A549 (cell line): ENCODE data around the gene DYRK2. TPM values are rescaled to one million over a fixed set of nuclear protein-coding genes. Genes with fewer than 3 reads are reported as not detected.

Experiments
- ATAC-seq, 2 experiments: fragments of 200-7000 bp in 1 of 2; fragments of >200 bp in 1 of 2; cut with Nextera tagmentation in 1 of 2; cut with Tn5 transposase in 1 of 2; 3 replicates each; pipeline versions ENCODE4 v1.8.0 to v1.9.1; 2018 to 2020; ENCODE audit warnings: mild to moderate bottlenecking in 1 of 2, moderate library complexity in 1 of 2
- CTCF ChIA-PET: fragments of 300-600 bp; sonication (Branson Sonifier 250); formaldehyde crosslinking; extraction: SDS; loops from one replicate; lab custom pipeline; 2021; ENCODE audit warnings: antibody characterized with exemption, inconsistent platforms; lab: Yijun Ruan, JAX
- POLR2A ChIA-PET: fragments of 350-600 bp; formaldehyde crosslinking; extraction: SDS; loops from one replicate; lab custom pipeline; 2021; ENCODE audit warnings: antibody characterized with exemption, inconsistent platforms; lab: Yijun Ruan, JAX
- DNase-seq, 2 experiments: peaks; one replicate each; pipeline versions ENCODE4 v3.0.0 to v3.0.0-alpha.2; 2011 to 2016; ENCODE audit warnings: low read depth in 1 of 2, low spot score in 1 of 2
- FAIRE-seq: peaks from 2 replicates; lab custom pipeline; 2011; peaks lifted over from hg19 to GRCh38; lab: Jason Lieb, UNC
- H3K27ac ChIP-seq, 2 experiments: fragments of >200 bp; sonication (Bioruptor Twin); formaldehyde crosslinking; 3 replicates each; pipeline ENCODE4 v1.5.1; 2016 to 2017
- H3K4me1 ChIP-seq: fragments of >200 bp; sonication (Bioruptor Twin); formaldehyde crosslinking; 3 replicates; pipeline ENCODE4 v1.6.1; 2016
- H3K4me2 ChIP-seq: fragments of >200 bp; sonication (Bioruptor Twin); formaldehyde crosslinking; 3 replicates; pipeline ENCODE4 v1.6.1; 2016
- H3K4me3 ChIP-seq: fragments of >200 bp; sonication (Bioruptor Twin); formaldehyde crosslinking; 3 replicates; pipeline ENCODE4 v1.5.1; 2016
- H3K9me3 ChIP-seq: fragments of >200 bp; sonication (Bioruptor Twin); formaldehyde crosslinking; 3 replicates; pipeline ENCODE4 v1.6.1; 2016
- BHLHE40 ChIP-seq: IDR thresholded peaks from 2 replicates; pipeline ENCODE4 v1.6.1; 2012; ENCODE audit warnings: low read depth, low read length, inconsistent platforms
- CBX2 ChIP-seq: fragments of 200-600 bp; sonication (generic); IDR thresholded peaks from 2 replicates; pipeline ENCODE4 v1.6.1; 2016; ENCODE audit warnings: low read depth, mild to moderate bottlenecking, borderline replicate concordance
- CEBPB ChIP-seq, 2 experiments: fragments of >200 bp in 1 of 2; sonication (Bioruptor Twin) in 1 of 2; formaldehyde crosslinking in 1 of 2; IDR thresholded peaks; 2 replicates each; pipeline ENCODE4 v1.6.1; 2012 to 2016
- EHF ChIP-seq: fragments of 250-450 bp; sonication (Bioruptor Pico); IDR thresholded peaks from 2 replicates; pipeline ENCODE4 v1.5.0; 2020; ENCODE audit warnings: mild to moderate bottlenecking
- EHMT2 ChIP-seq: fragments of 200-600 bp; sonication (generic); IDR thresholded peaks from 2 replicates; pipeline ENCODE4 v1.6.1; 2016; ENCODE audit warnings: antibody characterized with exemption, low read depth, mild to moderate bottlenecking, moderate library complexity
- ESRRA ChIP-seq: fragments of 150-350 bp; IDR thresholded peaks from 2 replicates; pipeline ENCODE4 v1.6.1; 2014; ENCODE audit warnings: mild to moderate bottlenecking, low read length, borderline replicate concordance
- GATA3 ChIP-seq: IDR thresholded peaks from 2 replicates; pipeline ENCODE4 v1.6.1; 2012; ENCODE audit warnings: borderline replicate concordance
- HDAC2 ChIP-seq: fragments of 200-600 bp; sonication (generic); IDR thresholded peaks from 2 replicates; pipeline ENCODE4 v1.6.1; 2016
- HEYL ChIP-seq: fragments of 250-450 bp; sonication (Bioruptor Pico); IDR thresholded peaks from 2 replicates; pipeline ENCODE4 v1.8.0; 2021; ENCODE audit warnings: mild to moderate bottlenecking, moderate library complexity
- HOXA7 ChIP-seq: fragments of 250-450 bp; sonication (Bioruptor Pico); IDR thresholded peaks from 2 replicates; pipeline ENCODE4 v1.5.0; 2020; ENCODE audit warnings: mild to moderate bottlenecking, moderate library complexity
- KDM1A ChIP-seq: fragments of 200-600 bp; sonication (generic); IDR thresholded peaks from 2 replicates; pipeline ENCODE4 v1.6.1; 2016; ENCODE audit warnings: low read depth, mild to moderate bottlenecking
- MAZ ChIP-seq: fragments of 150-350 bp; IDR thresholded peaks from 2 replicates; pipeline ENCODE4 v1.6.1; 2014; ENCODE audit warnings: antibody characterized with exemption, low read depth, low read length, borderline replicate concordance
- MYC ChIP-seq: IDR thresholded peaks from 2 replicates; pipeline ENCODE4 v1.6.1; 2012; ENCODE audit warnings: mild to moderate bottlenecking, inconsistent platforms, low read length, improper control_type of control experiment, borderline replicate concordance
- NFE2L2 ChIP-seq: fragments of 150-350 bp; conservative IDR thresholded peaks from 2 replicates; pipeline ENCODE4 v1.6.1; 2014; ENCODE audit warnings: low read length
- NPAS2 ChIP-seq: fragments of 250-450 bp; sonication (Bioruptor Pico); IDR thresholded peaks from 2 replicates; pipeline ENCODE4 v1.8.0; 2022; ENCODE audit warnings: mild to moderate bottlenecking, moderate library complexity, borderline replicate concordance
- NR3C1 ChIP-seq: fragments of >200 bp; sonication (Bioruptor Twin); formaldehyde crosslinking; IDR thresholded peaks from 3 replicates; pipeline ENCODE4 v1.6.1; 2017
- PHF8 ChIP-seq: fragments of 200-600 bp; sonication (generic); IDR thresholded peaks from 2 replicates; pipeline ENCODE4 v1.6.1; 2016; ENCODE audit warnings: low read depth, mild to moderate bottlenecking, antibody characterized with exemption, moderate library complexity, borderline replicate concordance
- POLR2A ChIP-seq: IDR thresholded peaks from 2 replicates; pipeline ENCODE4 v1.6.1; 2012; ENCODE audit warnings: mild to moderate bottlenecking, low read length
- POLR2AphosphoS2 ChIP-seq: conservative IDR thresholded peaks from 2 replicates; pipeline ENCODE4 v1.6.1; 2012; ENCODE audit warnings: low read length, improper control_type of control experiment, inconsistent platforms
- RARB ChIP-seq: fragments of 250-450 bp; sonication (Bioruptor Pico); IDR thresholded peaks from 2 replicates; pipeline ENCODE4 v1.8.0; 2021; ENCODE audit warnings: mild to moderate bottlenecking, moderate library complexity
- RCOR1 ChIP-seq: fragments of 150-350 bp; IDR thresholded peaks from 2 replicates; pipeline ENCODE4 v1.6.1; 2014; ENCODE audit warnings: antibody characterized with exemption, low read length, low read depth
- RFX5 ChIP-seq: fragments of 450-650 bp; IDR thresholded peaks from 2 replicates; pipeline ENCODE4 v1.7.1; 2014; ENCODE audit warnings: antibody characterized with exemption, mild to moderate bottlenecking, moderate library complexity
- RNF2 ChIP-seq: fragments of 200-600 bp; sonication (generic); IDR thresholded peaks from 2 replicates; pipeline ENCODE4 v1.6.1; 2016; ENCODE audit warnings: low read depth, mild to moderate bottlenecking, antibody characterized with exemption, moderate library complexity, borderline replicate concordance
- TP53 ChIP-seq: fragments of 250-450 bp; sonication (Bioruptor Pico); IDR thresholded peaks from 2 replicates; pipeline ENCODE4 v1.5.0; 2021; ENCODE audit warnings: mild to moderate bottlenecking, moderate library complexity
- ZC3H11A ChIP-seq: fragments of 450-650 bp; IDR thresholded peaks from 2 replicates; pipeline ENCODE4 v1.6.1; 2014; ENCODE audit warnings: antibody characterized with exemption, mild to moderate bottlenecking
- ZFP36 ChIP-seq: fragments of 450-650 bp; IDR thresholded peaks from 2 replicates; pipeline ENCODE4 v1.6.1; 2014; ENCODE audit warnings: borderline replicate concordance; ENCODE audit not compliant: partially characterized antibody
- ZSCAN20 ChIP-seq: fragments of 250-450 bp; sonication (Bioruptor Pico); IDR thresholded peaks from 2 replicates; pipeline ENCODE4 v1.8.0; 2022; ENCODE audit warnings: mild to moderate bottlenecking, moderate library complexity
- WGBS: methylation state at CpG from one replicate; pipeline ENCODE4 v1.1.6; 2017; ENCODE audit errors: missing lambda C conversion rate; 5-methylcytosine and 5-hydroxymethylcytosine counted together
- polyA plus RNA-seq, 4 experiments: library from polyadenylated mRNA; depleted of rRNA in 3 of 4; stranded (reverse); fragments of >200 nt; fragmentation: RNase III in 1 of 4; extraction: RNeasy Plus Mini Kit Qiagen cat#74134 plus additional on column Dnase treatment in 1 of 4; gene quantifications; 2 replicates in 3 of 4; 3 replicates in 1 of 4; pipeline ENCODE4 v1.2.3, GENCODE V29; 2011 to 2017
- TF ChIP-seq, protein P1 (sequence below): fragments of 150-350 bp; IDR thresholded peaks from 2 replicates; pipeline ENCODE4 v1.6.1; 2014; ENCODE audit warnings: low read depth, mild to moderate bottlenecking, low read length
- TF ChIP-seq, protein P2 (sequence below): IDR thresholded peaks from 2 replicates; pipeline ENCODE4 v1.6.1; 2012; ENCODE audit warnings: low read depth, borderline replicate concordance
- TF ChIP-seq, protein P3 (sequence below): fragments of >200 bp; sonication (Bioruptor Twin); formaldehyde crosslinking; IDR thresholded peaks from 2 replicates; pipeline ENCODE4 v1.6.1; 2016
- TF ChIP-seq, protein P4 (sequence below): fragments of 200-600 bp; sonication (generic); IDR thresholded peaks from 2 replicates; pipeline ENCODE4 v1.6.1; 2016; ENCODE audit warnings: antibody characterized with exemption, mild to moderate bottlenecking, moderate library complexity
- TF ChIP-seq, protein P5 (sequence below): fragments of >200 bp; sonication (Bioruptor Twin); formaldehyde crosslinking; IDR thresholded peaks from 3 replicates; pipeline ENCODE4 v1.5.1; 2016

The DYRK2 gene
- polyA plus RNA-seq, 2 of the 4 experiments (the other 2 are of a cell fraction): 9.1 to 17.2 TPM

DNA sequence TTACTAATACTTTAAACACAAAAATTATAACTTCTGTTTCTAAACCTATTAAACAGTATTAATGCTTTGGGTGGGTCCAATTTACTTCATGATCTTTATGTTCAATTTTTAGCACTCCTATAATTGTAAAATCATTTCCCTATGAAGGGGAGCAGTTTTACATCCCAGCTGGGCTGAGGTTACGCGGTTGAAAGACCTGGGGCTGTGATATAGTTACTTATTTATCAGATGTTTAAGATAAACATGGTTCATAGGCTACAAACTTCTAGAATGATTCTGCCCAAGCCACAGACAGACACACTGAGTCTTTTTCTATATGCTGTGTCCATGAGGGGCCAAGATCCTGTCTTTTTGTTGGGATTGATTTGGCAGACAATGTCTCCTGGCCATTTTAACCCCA, 44.4 kb downstream of the DYRK2 start:
- no peak for TF ChIP-seq HOXA7 (CRISPR knock-in tag)
- no peak for TF ChIP-seq ZSCAN20 (CRISPR knock-in tag)
- no peak for TF ChIP-seq ZC3H11A
- TF ChIP-seq POLR2A: no peak
- no peak for TF ChIP-seq RCOR1
- no peak for TF ChIP-seq POLR2AphosphoS2
- TF ChIP-seq EHF: no peak
- no peak for TF ChIP-seq ZFP36
- no peak for TF ChIP-seq NFE2L2
- TF ChIP-seq KDM1A: no peak
- TF ChIP-seq, protein P1, sequence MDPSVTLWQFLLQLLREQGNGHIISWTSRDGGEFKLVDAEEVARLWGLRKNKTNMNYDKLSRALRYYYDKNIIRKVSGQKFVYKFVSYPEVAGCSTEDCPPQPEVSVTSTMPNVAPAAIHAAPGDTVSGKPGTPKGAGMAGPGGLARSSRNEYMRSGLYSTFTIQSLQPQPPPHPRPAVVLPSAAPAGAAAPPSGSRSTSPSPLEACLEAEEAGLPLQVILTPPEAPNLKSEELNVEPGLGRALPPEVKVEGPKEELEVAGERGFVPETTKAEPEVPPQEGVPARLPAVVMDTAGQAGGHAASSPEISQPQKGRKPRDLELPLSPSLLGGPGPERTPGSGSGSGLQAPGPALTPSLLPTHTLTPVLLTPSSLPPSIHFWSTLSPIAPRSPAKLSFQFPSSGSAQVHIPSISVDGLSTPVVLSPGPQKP: no peak
- TF ChIP-seq, protein P2, sequence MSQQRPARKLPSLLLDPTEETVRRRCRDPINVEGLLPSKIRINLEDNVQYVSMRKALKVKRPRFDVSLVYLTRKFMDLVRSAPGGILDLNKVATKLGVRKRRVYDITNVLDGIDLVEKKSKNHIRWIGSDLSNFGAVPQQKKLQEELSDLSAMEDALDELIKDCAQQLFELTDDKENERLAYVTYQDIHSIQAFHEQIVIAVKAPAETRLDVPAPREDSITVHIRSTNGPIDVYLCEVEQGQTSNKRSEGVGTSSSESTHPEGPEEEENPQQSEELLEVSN: no peak
- no peak for TF ChIP-seq HEYL (CRISPR knock-in tag)
- no peak for TF ChIP-seq MAZ
- TF ChIP-seq BHLHE40: no peak
- TF ChIP-seq, protein P3, sequence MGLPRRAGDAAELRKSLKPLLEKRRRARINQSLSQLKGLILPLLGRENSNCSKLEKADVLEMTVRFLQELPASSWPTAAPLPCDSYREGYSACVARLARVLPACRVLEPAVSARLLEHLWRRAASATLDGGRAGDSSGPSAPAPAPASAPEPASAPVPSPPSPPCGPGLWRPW: no peak
- TF ChIP-seq CBX2: no peak
- no peak for TF ChIP-seq RFX5
- no peak for TF ChIP-seq MYC
- TF ChIP-seq ESRRA: no peak
- Histone ChIP-seq H3K27ac (no peak overlapping the region), H3K4me2 (no peak overlapping the region), H3K4me3 (no peak overlapping the region), H3K4me1 (no peaks in the 10 kb centered on the region), H3K9me3 (no peaks in the 10 kb centered on the region)
- no peak for DNase-seq
- 92% methylated on average over 2 of the region's 2 CpGs for WGBS
- CTCF ChIA-PET: no interaction called here
- no peak for ATAC-seq
- POLR2A ChIA-PET: no interaction called here
- FAIRE-seq: no peak

DNA sequence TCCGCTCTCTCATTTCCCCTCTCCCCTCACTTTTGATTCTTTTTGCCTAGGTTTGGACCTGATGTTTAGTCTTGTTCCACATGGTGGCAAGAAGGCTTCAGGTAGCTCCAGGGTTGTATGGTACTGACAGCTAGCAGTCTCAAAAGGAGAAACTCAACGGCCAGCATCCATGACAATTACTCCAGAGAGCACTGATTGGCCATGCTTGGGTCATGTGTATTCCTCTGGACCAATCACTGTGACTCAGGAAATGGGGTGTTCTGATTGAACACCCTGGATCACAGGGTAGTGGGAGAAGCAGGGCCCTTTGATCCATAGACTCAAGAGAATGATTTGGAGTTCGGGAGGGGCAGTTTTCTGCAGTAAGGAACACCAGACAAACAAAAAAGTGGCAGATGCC, 45.3 kb downstream of the DYRK2 start:
- WGBS: 74% methylated on average over 3 of the region's 3 CpGs
- no peak for ATAC-seq
- no peak overlapping the region for H3K4me3 ChIP-seq
- no peak for FAIRE-seq
- H3K27ac ChIP-seq: no peak overlapping the region
- no peaks in the 10 kb centered on the region for H3K9me3 ChIP-seq
- ChIA-PET CTCF (no interaction called here), POLR2A (no interaction called here)
- no peak for DNase-seq
- no peak overlapping the region for H3K4me2 ChIP-seq
- H3K4me1 ChIP-seq: no peaks in the 10 kb centered on the region
- TF ChIP-seq HDAC2 (no peak), NPAS2 (CRISPR knock-in tag) (no peak), CEBPB (IDR thresholded peaks at IDR 0.05) (no peak), RFX5 (no peak), EHMT2 (no peak), RNF2 (no peak), RARB (CRISPR knock-in tag) (no peak), PHF8 (no peak), HOXA7 (CRISPR knock-in tag) (no peak), NFE2L2 (no peak), NR3C1 (no peak), GATA3 (no peak), TP53 (CRISPR knock-in tag) (no peak)
- TF ChIP-seq, protein P4, sequence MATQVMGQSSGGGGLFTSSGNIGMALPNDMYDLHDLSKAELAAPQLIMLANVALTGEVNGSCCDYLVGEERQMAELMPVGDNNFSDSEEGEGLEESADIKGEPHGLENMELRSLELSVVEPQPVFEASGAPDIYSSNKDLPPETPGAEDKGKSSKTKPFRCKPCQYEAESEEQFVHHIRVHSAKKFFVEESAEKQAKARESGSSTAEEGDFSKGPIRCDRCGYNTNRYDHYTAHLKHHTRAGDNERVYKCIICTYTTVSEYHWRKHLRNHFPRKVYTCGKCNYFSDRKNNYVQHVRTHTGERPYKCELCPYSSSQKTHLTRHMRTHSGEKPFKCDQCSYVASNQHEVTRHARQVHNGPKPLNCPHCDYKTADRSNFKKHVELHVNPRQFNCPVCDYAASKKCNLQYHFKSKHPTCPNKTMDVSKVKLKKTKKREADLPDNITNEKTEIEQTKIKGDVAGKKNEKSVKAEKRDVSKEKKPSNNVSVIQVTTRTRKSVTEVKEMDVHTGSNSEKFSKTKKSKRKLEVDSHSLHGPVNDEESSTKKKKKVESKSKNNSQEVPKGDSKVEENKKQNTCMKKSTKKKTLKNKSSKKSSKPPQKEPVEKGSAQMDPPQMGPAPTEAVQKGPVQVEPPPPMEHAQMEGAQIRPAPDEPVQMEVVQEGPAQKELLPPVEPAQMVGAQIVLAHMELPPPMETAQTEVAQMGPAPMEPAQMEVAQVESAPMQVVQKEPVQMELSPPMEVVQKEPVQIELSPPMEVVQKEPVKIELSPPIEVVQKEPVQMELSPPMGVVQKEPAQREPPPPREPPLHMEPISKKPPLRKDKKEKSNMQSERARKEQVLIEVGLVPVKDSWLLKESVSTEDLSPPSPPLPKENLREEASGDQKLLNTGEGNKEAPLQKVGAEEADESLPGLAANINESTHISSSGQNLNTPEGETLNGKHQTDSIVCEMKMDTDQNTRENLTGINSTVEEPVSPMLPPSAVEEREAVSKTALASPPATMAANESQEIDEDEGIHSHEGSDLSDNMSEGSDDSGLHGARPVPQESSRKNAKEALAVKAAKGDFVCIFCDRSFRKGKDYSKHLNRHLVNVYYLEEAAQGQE: no peak
- TF ChIP-seq, protein P5, sequence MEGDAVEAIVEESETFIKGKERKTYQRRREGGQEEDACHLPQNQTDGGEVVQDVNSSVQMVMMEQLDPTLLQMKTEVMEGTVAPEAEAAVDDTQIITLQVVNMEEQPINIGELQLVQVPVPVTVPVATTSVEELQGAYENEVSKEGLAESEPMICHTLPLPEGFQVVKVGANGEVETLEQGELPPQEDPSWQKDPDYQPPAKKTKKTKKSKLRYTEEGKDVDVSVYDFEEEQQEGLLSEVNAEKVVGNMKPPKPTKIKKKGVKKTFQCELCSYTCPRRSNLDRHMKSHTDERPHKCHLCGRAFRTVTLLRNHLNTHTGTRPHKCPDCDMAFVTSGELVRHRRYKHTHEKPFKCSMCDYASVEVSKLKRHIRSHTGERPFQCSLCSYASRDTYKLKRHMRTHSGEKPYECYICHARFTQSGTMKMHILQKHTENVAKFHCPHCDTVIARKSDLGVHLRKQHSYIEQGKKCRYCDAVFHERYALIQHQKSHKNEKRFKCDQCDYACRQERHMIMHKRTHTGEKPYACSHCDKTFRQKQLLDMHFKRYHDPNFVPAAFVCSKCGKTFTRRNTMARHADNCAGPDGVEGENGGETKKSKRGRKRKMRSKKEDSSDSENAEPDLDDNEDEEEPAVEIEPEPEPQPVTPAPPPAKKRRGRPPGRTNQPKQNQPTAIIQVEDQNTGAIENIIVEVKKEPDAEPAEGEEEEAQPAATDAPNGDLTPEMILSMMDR: no peak
